H1 (cell line): ENCODE measurements around the gene SNAPIN. TPM values are rescaled to one million over a fixed set of nuclear protein-coding genes. Genes with fewer than 3 reads are reported as not detected.

Source experiments
- CTCF ChIA-PET: fragments of 300-600 bp; sonication (Branson Sonifier 250); formaldehyde crosslinking; loops from one replicate; lab custom pipeline; 2021; ENCODE audit not compliant: partially characterized antibody; lab: Charles Lee
- POLR2A ChIA-PET: fragments of 300-600 bp; sonication (Branson Sonifier 250); formaldehyde crosslinking; loops from one replicate; lab custom pipeline; 2021; ENCODE audit warnings: inconsistent platforms; ENCODE audit not compliant: partially characterized antibody; lab: Charles Lee
- DNase-seq, 2 experiments: peaks; one replicate each; pipeline versions ENCODE4 v3.0.0 to v3.0.0-alpha.2; 2010 to 2022; ENCODE audit warnings: low spot score in 2 of 2, low read depth in 1 of 2, mixed read lengths in 1 of 2
- FAIRE-seq: peaks from 2 replicates; lab custom pipeline; 2011; peaks lifted over from hg19 to GRCh38; lab: Jason Lieb, UNC
- H2AFZ ChIP-seq: 2 replicates; pipeline ENCODE4 v1.8.1; 2012; ENCODE audit warnings: low read length, inconsistent platforms
- H2AK5ac ChIP-seq: 2 replicates; pipeline ENCODE4 v1.6.1; 2013; ENCODE audit warnings: low read depth, low read length
- H2BK120ac ChIP-seq: replicated peaks from 2 replicates; pipeline ENCODE3; 2013; ENCODE audit warnings: low read depth, low read length, inconsistent platforms
- H2BK12ac ChIP-seq: 2 replicates; pipeline ENCODE4 v1.6.1; 2013; ENCODE audit warnings: low read depth, low read length
- H2BK15ac ChIP-seq: 2 replicates; pipeline ENCODE4 v1.6.1; 2013; ENCODE audit warnings: low read length
- H2BK20ac ChIP-seq: 2 replicates; pipeline ENCODE4 v1.6.1; 2013; ENCODE audit warnings: low read length
- H2BK5ac ChIP-seq: 2 replicates; pipeline ENCODE4 v1.6.1; 2013; ENCODE audit warnings: low read depth, low read length
- H3K14ac ChIP-seq: 2 replicates; pipeline ENCODE4 v1.6.1; 2013; ENCODE audit warnings: inconsistent platforms; ENCODE audit not compliant: insufficient read length
- H3K18ac ChIP-seq: 2 replicates; pipeline ENCODE4 v1.6.1; 2013; ENCODE audit warnings: low read length; ENCODE audit errors: extremely low read depth
- H3K23ac ChIP-seq: 2 replicates; pipeline ENCODE4 v1.6.1; 2013; ENCODE audit warnings: inconsistent platforms; ENCODE audit not compliant: insufficient read length
- H3K23me2 ChIP-seq: 2 replicates; pipeline ENCODE4 v1.6.1; 2013; ENCODE audit warnings: low read depth, low read length
- H3K27ac ChIP-seq: 2 replicates; pipeline ENCODE4 v1.6.1; 2011; ENCODE audit warnings: low read depth, low read length, inconsistent platforms
- H3K27me3 ChIP-seq, 4 experiments: replicated peaks in 1 of 4; 1 replicate in 1 of 4; 2 replicates in 3 of 4; pipeline versions ENCODE4 v1.6.1 to v1.8.1; 2011 to 2013; ENCODE audit warnings: low read length in 3 of 4, mild to moderate bottlenecking in 3 of 4, inconsistent platforms in 2 of 4, mixed read lengths in 2 of 4, moderate library complexity in 1 of 4; ENCODE audit not compliant: control insufficient read depth in 3 of 4, insufficient read depth in 3 of 4; ENCODE audit errors: extremely low read depth in 1 of 4
- H3K36me3 ChIP-seq, 4 experiments: 2 replicates each; pipeline versions ENCODE4 v1.6.1 to v1.8.1; 2011 to 2013; ENCODE audit warnings: mild to moderate bottlenecking in 4 of 4, low read length in 3 of 4, moderate library complexity in 2 of 4, control low read depth in 1 of 4, inconsistent platforms in 1 of 4; ENCODE audit not compliant: insufficient read depth in 4 of 4, control insufficient read depth in 2 of 4
- H3K4ac ChIP-seq: replicated peaks from 2 replicates; pipeline ENCODE3; 2013; ENCODE audit warnings: low read length, low read depth, mixed read lengths, inconsistent platforms; ENCODE audit not compliant: insufficient read length
- H3K4me1 ChIP-seq, 4 experiments: replicated peaks in 1 of 4; 1 replicate in 1 of 4; 2 replicates in 3 of 4; pipeline versions ENCODE4 v1.6.1 to v1.8.1; 2011 to 2013; ENCODE audit warnings: low read length in 3 of 4, inconsistent platforms in 2 of 4, mixed read lengths in 1 of 4; ENCODE audit not compliant: insufficient read depth in 4 of 4, control insufficient read depth in 3 of 4
- H3K4me2 ChIP-seq, 2 experiments: 2 replicates each; pipeline versions ENCODE4 v1.6.1 to v1.8.1; 2011 to 2013; ENCODE audit warnings: low read depth in 2 of 2, low read length in 2 of 2, control low read depth in 1 of 2, inconsistent platforms in 1 of 2, mild to moderate bottlenecking in 1 of 2; ENCODE audit not compliant: insufficient read depth in 1 of 2
- H3K4me3 ChIP-seq, 4 experiments: fragments of 200-600, 300-600 bp in 1 of 4; sonication (generic), shearing (Covaris generic), sonication (Bioruptor Twin) in 1 of 4; 2 replicates each; pipeline versions ENCODE4 v1.5.1 to v1.8.1; 2011 to 2016; ENCODE audit warnings: low read length in 4 of 4, low read depth in 3 of 4, control low read depth in 2 of 4, inconsistent platforms in 2 of 4, mild to moderate bottlenecking in 2 of 4, mixed read lengths in 1 of 4, moderate library complexity in 1 of 4; ENCODE audit not compliant: insufficient read depth in 2 of 4; ENCODE audit errors: extremely low read depth in 1 of 4
- H3K56ac ChIP-seq: replicated peaks from 2 replicates; pipeline ENCODE3; 2013; ENCODE audit warnings: low read depth, mild to moderate bottlenecking, mixed read lengths, low read length, inconsistent platforms; ENCODE audit not compliant: insufficient read length
- H3K79me1 ChIP-seq: 2 replicates; pipeline ENCODE4 v1.6.1; 2013; ENCODE audit warnings: low read depth, low read length, control low read depth
- H3K79me2 ChIP-seq, 2 experiments: 2 replicates each; pipeline versions ENCODE4 v1.6.1 to v1.8.1; 2012 to 2013; ENCODE audit warnings: low read length in 2 of 2, mild to moderate bottlenecking in 2 of 2, inconsistent platforms in 1 of 2; ENCODE audit not compliant: insufficient read depth in 2 of 2, control insufficient read depth in 1 of 2
- H3K9ac ChIP-seq, 4 experiments: replicated peaks in 1 of 4; 1 replicate in 1 of 4; 2 replicates in 3 of 4; pipeline versions ENCODE4 v1.6.1 to v1.8.1; 2011 to 2013; ENCODE audit warnings: low read depth in 3 of 4, low read length in 3 of 4, control low read depth in 2 of 4, mild to moderate bottlenecking in 2 of 4, moderate library complexity in 2 of 4, inconsistent platforms in 1 of 4; ENCODE audit errors: extremely low read depth in 1 of 4
- H3K9me3 ChIP-seq, 2 experiments: 2 replicates each; pipeline versions ENCODE4 v1.6.1 to v1.8.1; 2012 to 2013; ENCODE audit warnings: mild to moderate bottlenecking in 2 of 2, moderate library complexity in 2 of 2, control low read depth in 1 of 2, inconsistent platforms in 1 of 2, low read depth in 1 of 2, low read length in 1 of 2, mixed read lengths in 1 of 2; ENCODE audit not compliant: insufficient read depth in 2 of 2
- H4K20me1 ChIP-seq, 2 experiments: replicated peaks in 1 of 2; 2 replicates each; pipeline versions ENCODE3 to v1.8.1; 2011 to 2013; ENCODE audit warnings: inconsistent platforms in 2 of 2, low read length in 2 of 2, mild to moderate bottlenecking in 1 of 2; ENCODE audit not compliant: insufficient read depth in 2 of 2, control insufficient read depth in 1 of 2
- H4K5ac ChIP-seq: 2 replicates; pipeline ENCODE4 v1.6.1; 2013; ENCODE audit warnings: low read length, low read depth, mixed read lengths, inconsistent platforms; ENCODE audit not compliant: insufficient read length
- H4K8ac ChIP-seq: 2 replicates; pipeline ENCODE4 v1.8.0; 2013; ENCODE audit warnings: mild to moderate bottlenecking, moderate library complexity, low read length, inconsistent platforms; ENCODE audit not compliant: insufficient read depth; ENCODE audit errors: extremely low read depth
- H4K91ac ChIP-seq: replicated peaks from 2 replicates; pipeline ENCODE3; 2013; ENCODE audit warnings: low read length, mixed read lengths, inconsistent platforms; ENCODE audit not compliant: insufficient read length
- EGR1 ChIP-seq: IDR thresholded peaks from 2 replicates; pipeline ENCODE4 v1.6.1; 2011; ENCODE audit warnings: low read depth, low read length, borderline replicate concordance
- GABPA ChIP-seq: IDR thresholded peaks from 2 replicates; pipeline ENCODE4 v1.6.1; 2011; ENCODE audit warnings: mild to moderate bottlenecking, low read length, moderate library complexity, borderline replicate concordance; ENCODE audit not compliant: insufficient read depth
- HDAC2 ChIP-seq, 2 experiments: fragments of 300-600 bp in 1 of 2; sonication (generic) in 1 of 2; IDR thresholded peaks; 2 replicates each; pipeline ENCODE4 v1.6.1; 2011 to 2012; ENCODE audit warnings: low read depth in 2 of 2, low read length in 2 of 2, mild to moderate bottlenecking in 2 of 2, moderate library complexity in 2 of 2, borderline replicate concordance in 1 of 2, inconsistent platforms in 1 of 2
- HDAC6 ChIP-seq: IDR thresholded peaks from one replicate; pipeline ENCODE4 v1.7.1; 2012; ENCODE audit warnings: low read depth, mild to moderate bottlenecking, inconsistent platforms, low read length, moderate library complexity
- POLR2A ChIP-seq, 2 experiments: IDR thresholded peaks; 1 replicate in 1 of 2; 2 replicates in 1 of 2; pipeline ENCODE4 v1.6.1; 2011; ENCODE audit warnings: low read depth in 2 of 2, low read length in 2 of 2, mild to moderate bottlenecking in 2 of 2; ENCODE audit errors: control extremely low read depth in 1 of 2
- RFX5 ChIP-seq: IDR thresholded peaks from 2 replicates; pipeline ENCODE4 v1.6.1; 2011; ENCODE audit warnings: low read depth, low read length, improper control_type of control experiment, borderline replicate concordance
- SRF ChIP-seq: IDR thresholded peaks from 2 replicates; pipeline ENCODE4 v1.6.1; 2011; ENCODE audit warnings: mild to moderate bottlenecking, low read depth, low read length, moderate library complexity
- TAF1 ChIP-seq: IDR thresholded peaks from 2 replicates; pipeline ENCODE4 v1.6.1; 2011; ENCODE audit warnings: mild to moderate bottlenecking, low read depth, low read length
- USF2 ChIP-seq: IDR thresholded peaks from 2 replicates; pipeline ENCODE4 v1.6.1; 2011; ENCODE audit warnings: low read length, improper control_type of control experiment
- WGBS, 2 experiments: shearing (Covaris generic) in 1 of 2; methylation state at CpG; one replicate each; pipeline versions ENCODE4 v1.1.6 to v1.1.7; 2013 to 2015; ENCODE audit warnings: low lambda C conversion rate in 2 of 2, mixed read lengths in 2 of 2, inconsistent platforms in 1 of 2, low coverage in 1 of 2, missing lambda C conversion rate in 1 of 2; ENCODE audit not compliant: insufficient replicate concordance in 2 of 2, insufficient coverage in 1 of 2, insufficient read length in 1 of 2; ENCODE audit errors: extremely low coverage in 1 of 2, missing lambda C conversion rate in 1 of 2; 5-methylcytosine and 5-hydroxymethylcytosine counted together
- polyA plus RNA-seq, 7 experiments: library from polyadenylated mRNA; depleted of rRNA in 3 of 7; stranded (reverse) in 5 of 7; unstranded in 2 of 7; fragments of >200 nt in 5 of 7; fragments of 200-250 nt in 2 of 7; gene quantifications; 1 replicate in 5 of 7; 2 replicates in 1 of 7; 4 replicates in 1 of 7; pipeline versions ENCODE4 v1.2.1 to v1.2.3, GENCODE V29; 2011 to 2013; ENCODE audit warnings: missing spikeins in 2 of 7, mixed read lengths in 2 of 7
- total RNA-seq: library from RNA; stranded (reverse); fragmentation: NEBNext Ultra II Directional; extraction: Animal tissue kit (Norgen Biotek cat#: 25700); gene quantifications from 2 replicates; pipeline ENCODE4 v1.2.1, GENCODE V29; 2021

The SNAPIN gene
- total and polyA plus RNA-seq, 2 of the 8 experiments (the other 6 are each of a cell fraction or from before 2014, with no cell fraction given), result 25.7 to 31.1 TPM

- H3K14ac ChIP-seq, result no peak within 1 kb of the TSS
- H4K91ac ChIP-seq, result peak within 1 kb of the TSS; percentile 59
- H2BK15ac ChIP-seq, result peak within 1 kb of the TSS; percentile 98; the same call in 1 of the 2 replicates
- H3K23me2 ChIP-seq, result peaks cover 7% of the 10 kb centered on the region
- no peak within 1 kb of the TSS for H3K23ac ChIP-seq
- no peaks in the 10 kb centered on the region for H3K27me3 ChIP-seq
- H3K4me2 ChIP-seq, result peak within 1 kb of the TSS; percentile 74 to 95
- 0 out of 2 replicates have a peak within 1 kb of the TSS, but pooled peaks have one; percentile 75 for H2BK20ac ChIP-seq
- H3K4me1 ChIP-seq, result peaks cover 0 to 13% (median 7%) of the 10 kb centered on the region in 4 experiments; a peak in 6 of 7 replicates
- POLR2A ChIA-PET, result interaction anchor here (0.6 to 15.6 kb wide), 38 partner anchors 10 to 1241 kb away, joined by 3 to 261 read pairs (median 4); partner anchors contain the start of genes RPS27, S100A14, S100A16 and S100A4
- peak within 1 kb of the TSS; percentile 68 for H2BK5ac ChIP-seq
- no peaks in the 10 kb centered on the region for H3K79me2 ChIP-seq
- no peak within 1 kb of the TSS; the same call in 1 of the 2 replicates for H2AK5ac ChIP-seq
- peak within 1 kb of the TSS; percentile 93 for H3K18ac ChIP-seq
- peaks cover 0 to 4% (median 1%) of the 10 kb centered on the region in 4 experiments; a peak in 3 of 8 replicates for H3K36me3 ChIP-seq
- peak within 1 kb of the TSS; percentile 72; the same call in 1 of the 2 replicates for H2AFZ ChIP-seq
- no peak within 1 kb of the TSS for H3K56ac ChIP-seq
- 8% methylated on average over 28 of the region's 28 CpGs; no CpG with 5 or more reads in 1 of the 2 experiments for WGBS, 2 experiments
- no peaks in the 10 kb centered on the region for H4K20me1 ChIP-seq
- H3K4me3 ChIP-seq, result peak within 1 kb of the TSS; percentile 45 to 77 (median 72)
- peak within 1 kb of the TSS in 2 of 4 experiments; percentile 69 to 70; a peak in 4 of 7 replicates for H3K9ac ChIP-seq
- FAIRE-seq, result peak; percentile 45
- H2BK120ac ChIP-seq, result no peak within 1 kb of the TSS
- H2BK12ac ChIP-seq, result peak within 1 kb of the TSS; percentile 92
- H3K9me3 ChIP-seq, result no peaks in the 10 kb centered on the region
- H4K8ac ChIP-seq, result peak within 1 kb of the TSS; percentile 80; the same call in 1 of the 2 replicates
- H3K27ac ChIP-seq, result peak within 1 kb of the TSS; percentile 59
- H3K4ac ChIP-seq, result peak within 1 kb of the TSS; percentile 71
- H4K5ac ChIP-seq, result peak within 1 kb of the TSS; percentile 57
- H3K79me1 ChIP-seq, result no peaks in the 10 kb centered on the region
- DNase-seq, result peak; percentile 92 to 94
- CTCF ChIA-PET, result interaction anchor here (0.6 to 10.2 kb wide), 45 partner anchors 8 to 315 kb away, joined by 3 to 115 read pairs (median 5); partner anchors contain the start of genes S100A14, S100A16, S100A4 and S100A6
- TF ChIP-seq SRF, result 0 out of 2 replicates have a peak, but pooled peaks have one; percentile 3
- TF ChIP-seq RFX5, result 0 out of 2 replicates have a peak, but pooled peaks have one; percentile 38
- TF ChIP-seq EGR1, result peak; percentile 91
- no peak for TF ChIP-seq HDAC6
- TF ChIP-seq TAF1, result peak; percentile 98
- 0 out of 4 replicates have a peak, but pooled peaks have one; percentile 45 to 62 for TF ChIP-seq HDAC2 (IDR thresholded peaks at IDR 0.05; ENCODE audit: borderline replicate concordance in 1 of 2, low read depth in 2 of 2, low read length in 2 of 2)
- no peak for TF ChIP-seq GABPA
- no peak for TF ChIP-seq USF2
- TF ChIP-seq POLR2A (IDR thresholded peaks at IDR 0.05; ENCODE audit: control extremely low read depth in 1 of 2, low read depth in 2 of 2, low read length in 2 of 2), result peak; percentile 94 to 98
Observed at GRCh38 chr1:153626904-153627714, 31.4 kb upstream of the SNAPIN start, which contains the start of gene S100A13. Gene S100A13 (minus strand): TSS chr1:153627505. CDS start chr1:153626472, 1,033 bp downstream.
